GM18511 (cell line): ENCODE results near the gene BCL3.

Experiments
- ATAC-seq: cut with Tn5 transposase; IDR thresholded peaks from one replicate; pipeline ENCODE4 v1.9.1; 2021; ENCODE audit warnings: mild to moderate bottlenecking, moderate library complexity; ENCODE audit not compliant: unreplicated experiment

BCL3 gene

DNA sequence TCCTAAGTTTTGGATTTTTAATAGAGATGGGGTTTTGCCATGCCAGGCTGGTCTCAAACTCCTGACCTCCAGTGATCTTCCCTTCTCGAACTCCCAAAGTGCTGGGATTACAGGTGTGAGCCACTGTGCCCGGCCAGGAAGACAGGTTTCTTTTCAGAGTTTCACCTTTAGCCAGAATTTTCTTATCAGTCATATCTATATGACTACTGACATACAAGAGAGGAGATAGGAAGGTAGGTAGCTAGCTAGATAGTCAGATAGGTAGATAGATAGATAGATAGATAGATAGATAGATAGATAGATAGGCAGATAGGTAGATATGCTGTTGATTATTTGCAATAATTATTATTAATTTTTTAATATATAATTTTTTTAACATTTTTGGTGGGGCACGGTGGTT, 36.8 kb downstream of the BCL3 start:
- ATAC-seq, result no peak

DNA sequence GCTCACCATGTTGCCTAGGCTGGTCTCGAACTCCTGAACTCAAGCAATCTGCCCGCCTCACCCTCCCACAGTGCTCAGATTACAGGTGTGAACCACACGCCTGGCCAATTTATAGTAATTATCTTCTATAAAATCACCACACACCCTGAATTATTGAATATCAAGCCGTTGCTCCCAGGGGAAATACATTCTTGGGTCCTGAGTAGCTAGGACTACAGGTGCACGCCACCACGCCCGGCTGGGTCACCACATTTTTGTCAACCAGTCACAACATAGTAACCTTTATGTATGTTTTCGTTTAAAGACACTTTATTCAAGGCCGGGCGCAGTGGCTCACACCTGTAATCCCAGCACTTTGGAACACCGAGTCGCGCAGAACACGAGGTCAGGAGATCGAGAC, 37.5 kb downstream of the BCL3 start:
- no peak for ATAC-seq

DNA sequence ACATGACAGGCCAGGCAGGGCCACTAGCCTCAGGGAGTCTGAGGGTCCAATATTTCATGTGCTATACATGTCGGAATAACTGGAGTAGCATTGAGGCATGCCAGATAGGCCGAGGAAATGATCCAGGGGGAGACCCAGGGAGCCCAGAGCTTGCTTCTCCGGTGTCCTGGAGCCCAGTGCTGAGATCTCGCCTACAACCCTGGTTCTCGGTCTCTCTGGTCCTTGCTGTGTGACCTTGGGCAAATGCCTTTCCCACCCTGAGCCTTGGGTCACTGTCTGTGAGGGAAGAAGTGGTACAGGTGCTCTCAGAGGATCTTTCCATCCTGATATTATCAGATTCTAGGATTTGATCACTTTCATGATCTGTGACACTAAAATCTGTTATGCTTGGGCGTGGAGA, 40.5 kb downstream of the BCL3 start:
- no peak for ATAC-seq

DNA sequence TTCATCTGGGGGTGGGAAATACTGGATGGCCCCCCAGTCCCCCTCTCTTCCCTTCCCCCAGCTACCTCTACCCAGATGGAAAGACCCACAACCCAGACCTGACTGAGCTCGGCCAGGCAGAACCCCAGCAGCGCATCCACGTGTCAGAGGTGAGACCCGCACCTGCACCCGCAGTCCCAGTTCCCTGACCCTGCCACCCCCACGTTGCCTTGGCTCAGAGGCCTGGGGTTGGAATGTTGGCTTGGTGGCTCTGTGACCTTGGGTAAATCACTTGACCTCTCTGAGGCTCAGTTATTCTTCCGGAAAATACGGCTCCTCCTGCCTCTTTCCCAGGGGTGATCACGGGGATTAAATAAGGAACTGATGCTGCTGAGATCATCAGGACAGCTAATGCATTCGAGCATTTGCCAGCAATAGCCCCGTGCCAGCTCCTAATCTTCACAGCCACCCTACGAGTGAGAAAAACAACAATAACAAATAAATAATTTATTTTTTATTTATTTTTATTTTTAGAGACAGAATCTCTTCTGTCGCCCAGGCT, 41.5 kb downstream of the BCL3 start:
- no peak for ATAC-seq

DNA sequence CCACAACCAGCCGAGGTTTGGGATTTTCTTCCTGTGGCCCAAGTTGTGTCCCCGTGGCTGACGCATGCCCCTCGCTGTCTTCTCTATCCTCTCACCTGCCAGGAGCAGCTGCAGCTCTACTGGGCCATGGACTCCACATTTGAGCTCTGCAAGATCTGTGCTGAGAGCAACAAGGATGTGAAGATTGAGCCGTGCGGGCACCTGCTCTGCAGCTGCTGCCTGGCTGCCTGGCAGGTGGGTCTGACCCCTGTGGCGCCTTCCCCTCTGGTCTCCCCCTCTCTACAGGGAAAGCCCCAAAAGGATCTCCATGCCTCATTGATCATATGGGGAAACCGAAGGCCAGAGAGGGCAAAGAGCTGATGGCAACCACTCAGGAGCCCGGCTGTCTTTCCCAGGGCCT, 43.8 kb downstream of the BCL3 start:
- no peak for ATAC-seq

DNA sequence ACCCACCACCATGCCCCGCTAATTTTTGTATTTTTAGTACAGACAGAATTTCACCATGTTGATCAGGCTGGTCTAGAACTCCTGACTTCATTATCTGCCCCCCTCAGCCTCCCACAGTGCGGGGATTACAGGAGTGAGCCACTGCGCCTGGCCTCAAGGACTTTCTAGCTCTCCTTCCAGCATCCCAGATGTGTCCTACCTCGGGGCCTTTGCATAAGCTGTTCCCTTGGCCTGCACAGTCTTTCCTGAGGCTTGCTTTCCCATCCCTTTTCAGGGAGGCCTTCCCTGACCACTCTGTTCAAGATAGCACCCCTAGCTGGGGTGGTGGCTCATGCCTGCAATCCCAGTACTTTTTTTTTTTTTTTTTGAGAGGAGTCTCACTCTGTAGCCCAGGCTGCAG, 46.1 kb downstream of the BCL3 start:
- no peak for ATAC-seq

DNA sequence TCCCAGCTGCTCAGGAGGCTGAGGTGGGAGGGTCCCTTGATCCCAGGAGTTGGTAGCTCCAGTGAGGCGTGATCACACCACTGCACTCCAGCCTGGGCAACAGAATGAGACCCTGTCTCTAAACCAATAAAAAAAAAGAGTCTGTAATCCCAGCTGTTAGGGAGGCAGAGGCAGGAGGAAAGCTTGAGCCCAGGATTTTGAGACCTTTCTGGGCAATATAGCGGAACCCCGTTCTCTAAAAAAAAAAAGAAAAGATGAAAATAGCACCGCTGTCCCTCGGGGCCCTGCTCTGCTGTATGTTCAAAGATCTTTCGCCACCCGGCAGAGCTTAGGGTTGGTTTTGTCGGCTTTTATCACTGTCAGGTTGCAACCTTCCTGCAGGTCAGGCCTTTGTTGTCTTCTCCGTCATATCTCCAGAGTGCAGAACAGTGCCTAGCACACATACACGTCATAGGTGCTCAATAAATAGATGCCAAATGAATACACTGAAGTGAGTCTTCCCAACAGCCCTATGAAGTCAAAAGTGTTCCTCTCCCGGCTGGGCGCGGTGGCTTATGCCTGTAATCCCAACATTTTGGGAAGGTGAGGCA, 47.0 kb downstream of the BCL3 start:
- ATAC-seq, result no peak

DNA sequence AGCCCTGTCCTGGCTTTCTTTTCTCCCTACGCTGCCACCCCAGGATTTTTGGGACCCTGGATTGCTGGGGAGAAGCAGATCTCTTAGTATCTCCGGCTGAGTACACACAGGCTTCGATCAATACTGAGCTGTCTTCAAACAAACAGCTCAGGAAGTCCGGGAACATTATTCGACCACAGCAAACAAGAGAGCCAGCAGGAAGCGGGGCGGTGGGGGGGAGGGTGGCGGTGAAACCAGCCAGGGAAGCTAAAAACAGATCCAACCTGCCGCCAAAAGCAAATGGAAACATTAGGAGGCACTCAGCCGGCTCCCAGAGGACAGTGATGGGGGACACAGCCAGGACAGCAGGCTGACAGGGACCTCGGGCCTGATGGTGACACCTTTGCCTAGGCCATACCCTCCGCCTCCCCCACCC, 48.2 kb downstream of the BCL3 start:
- no peak for ATAC-seq

DNA sequence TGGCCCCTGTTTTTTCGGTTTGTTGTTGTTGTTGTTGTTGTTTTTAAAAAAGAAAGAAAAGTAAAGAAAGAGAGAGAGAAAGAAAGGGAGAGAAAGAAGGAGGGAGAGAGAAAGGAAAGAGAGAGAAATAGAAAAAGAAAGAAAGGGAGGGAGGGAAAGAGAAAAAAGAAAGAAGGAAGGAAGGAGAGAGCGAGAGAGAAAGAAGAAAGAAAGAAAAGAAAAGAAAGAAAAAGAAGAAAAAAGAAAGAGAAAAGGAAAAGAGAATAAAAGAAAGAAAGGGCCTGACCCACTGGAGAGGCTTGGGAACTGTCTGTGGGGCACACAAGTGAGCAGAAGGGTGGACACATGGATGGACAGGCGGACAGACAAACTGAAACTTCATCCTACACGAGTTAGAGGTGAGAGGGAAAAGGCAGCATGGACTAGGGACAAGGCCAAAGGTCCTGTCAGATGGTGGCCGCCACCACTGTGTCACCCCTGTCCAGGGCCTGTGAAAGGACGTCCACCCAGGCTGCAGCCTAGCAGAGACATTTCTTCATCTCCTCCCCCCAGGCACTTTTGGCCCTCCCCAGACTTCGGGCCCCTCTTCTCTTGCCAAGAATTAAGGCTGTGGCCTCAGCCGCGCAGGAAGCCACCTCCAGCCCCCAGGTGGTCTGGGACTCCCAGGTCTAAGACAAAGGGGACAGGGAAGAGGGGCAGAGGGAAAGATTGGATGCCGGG, 51.3 kb downstream of the BCL3 start:
- ATAC-seq, result no peak

DNA sequence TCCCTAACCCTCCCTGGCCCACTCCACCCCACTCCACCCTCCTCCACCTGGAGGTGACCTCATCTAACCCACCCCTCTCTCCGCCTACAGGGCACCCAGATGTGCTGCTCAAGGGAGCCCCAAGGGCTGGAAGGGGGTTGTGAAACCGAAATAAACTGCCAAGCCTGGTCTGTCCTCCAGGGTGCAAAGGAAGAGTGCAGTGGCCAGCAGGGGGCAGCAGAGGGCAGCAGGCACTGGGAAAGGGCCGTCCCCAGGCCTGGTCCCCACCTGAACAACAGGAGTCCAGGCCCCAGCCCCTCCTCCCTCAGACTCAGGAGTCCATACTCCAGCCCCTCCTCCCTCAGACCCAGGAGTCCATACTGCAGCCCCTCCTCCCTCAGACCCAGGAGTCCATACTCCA, 52.0 kb downstream of the BCL3 start:
- peak; percentile 89 for ATAC-seq

DNA sequence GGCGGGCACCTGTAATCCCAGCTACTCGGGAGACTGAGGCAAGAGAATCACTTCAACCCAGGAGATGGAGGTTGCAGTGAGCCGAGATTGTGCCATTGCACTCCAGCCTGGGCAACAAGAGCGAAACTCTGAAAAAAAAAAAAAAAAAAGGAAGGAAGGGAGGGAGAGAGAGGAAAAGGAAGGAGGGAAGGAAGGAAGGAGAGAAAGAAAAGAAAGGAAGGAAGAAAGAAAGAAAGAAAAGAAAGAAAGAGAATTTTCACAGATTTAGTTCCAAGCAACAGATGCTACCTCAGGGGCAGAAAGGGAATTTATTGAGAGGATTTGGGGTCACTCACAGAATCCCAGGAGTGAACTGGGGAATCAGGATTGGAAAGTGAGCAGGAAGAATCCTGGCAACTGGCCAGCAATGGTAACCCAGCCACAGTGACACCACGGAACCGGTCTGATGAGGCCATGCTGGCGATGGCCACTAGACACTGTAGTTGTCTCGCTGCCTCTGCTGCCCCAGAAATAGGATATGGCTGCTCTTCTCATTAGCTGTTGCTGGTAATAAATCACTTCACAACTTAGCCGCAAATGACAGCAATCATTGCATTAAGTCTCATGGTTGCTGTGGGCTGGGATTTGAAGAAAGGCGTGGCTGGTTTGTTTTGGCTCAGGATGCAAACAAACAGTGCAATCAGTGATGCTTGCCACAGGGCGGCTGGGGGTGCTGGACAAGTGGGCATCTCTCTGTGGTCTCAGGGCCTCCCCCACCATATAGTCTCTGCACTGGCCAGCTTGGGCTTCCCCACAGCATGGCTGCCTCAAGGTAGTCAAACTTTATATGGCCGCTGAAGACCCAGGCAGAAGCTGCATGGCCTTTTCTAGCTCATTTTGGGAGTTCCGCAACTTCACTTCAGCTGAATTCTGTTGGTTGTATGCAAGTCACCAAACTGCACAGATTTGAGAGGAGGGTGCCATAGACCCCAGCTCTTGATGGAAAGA, 55.2 kb downstream of the BCL3 start:
- no peak for ATAC-seq

DNA sequence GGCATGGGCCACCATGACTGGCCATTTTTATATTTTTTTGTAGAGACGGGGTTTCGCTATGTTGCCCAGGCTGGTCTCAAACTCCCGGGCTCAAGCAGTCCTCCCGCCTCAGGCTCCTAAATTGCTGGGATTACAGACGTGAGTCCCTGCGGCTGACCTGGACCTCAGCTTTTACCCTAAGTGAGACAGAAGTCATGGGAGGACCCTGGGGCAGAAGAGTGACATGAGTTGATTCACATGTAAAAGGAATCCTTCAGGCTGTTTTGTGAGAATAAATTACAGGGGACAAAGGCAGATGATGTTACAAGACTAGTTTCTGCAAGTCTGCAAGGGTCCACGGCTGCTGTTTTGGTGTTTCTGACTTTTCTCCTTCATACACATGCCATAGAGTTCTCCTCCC, 57.8 kb downstream of the BCL3 start:
- no peak for ATAC-seq

DNA sequence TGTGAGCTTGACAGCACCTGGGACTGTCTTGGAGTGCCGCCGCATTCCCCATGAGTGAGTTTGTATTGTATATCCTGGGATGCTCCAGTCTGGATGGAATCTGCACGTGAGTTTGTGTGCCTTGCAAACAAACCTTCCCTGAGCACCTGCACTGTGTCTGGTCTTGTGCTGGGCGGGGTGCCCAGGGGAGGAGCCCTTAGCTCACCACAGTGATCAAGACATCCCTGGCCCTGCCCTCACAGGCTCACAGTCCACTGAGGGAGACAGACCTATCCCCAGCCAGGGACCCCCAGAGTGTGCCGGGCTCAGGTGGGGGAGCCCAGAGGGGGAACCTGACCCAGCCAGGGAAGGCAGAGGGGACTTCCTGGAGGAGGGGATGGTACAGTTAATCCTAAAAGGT, 58.7 kb downstream of the BCL3 start:
- no peak for ATAC-seq

DNA sequence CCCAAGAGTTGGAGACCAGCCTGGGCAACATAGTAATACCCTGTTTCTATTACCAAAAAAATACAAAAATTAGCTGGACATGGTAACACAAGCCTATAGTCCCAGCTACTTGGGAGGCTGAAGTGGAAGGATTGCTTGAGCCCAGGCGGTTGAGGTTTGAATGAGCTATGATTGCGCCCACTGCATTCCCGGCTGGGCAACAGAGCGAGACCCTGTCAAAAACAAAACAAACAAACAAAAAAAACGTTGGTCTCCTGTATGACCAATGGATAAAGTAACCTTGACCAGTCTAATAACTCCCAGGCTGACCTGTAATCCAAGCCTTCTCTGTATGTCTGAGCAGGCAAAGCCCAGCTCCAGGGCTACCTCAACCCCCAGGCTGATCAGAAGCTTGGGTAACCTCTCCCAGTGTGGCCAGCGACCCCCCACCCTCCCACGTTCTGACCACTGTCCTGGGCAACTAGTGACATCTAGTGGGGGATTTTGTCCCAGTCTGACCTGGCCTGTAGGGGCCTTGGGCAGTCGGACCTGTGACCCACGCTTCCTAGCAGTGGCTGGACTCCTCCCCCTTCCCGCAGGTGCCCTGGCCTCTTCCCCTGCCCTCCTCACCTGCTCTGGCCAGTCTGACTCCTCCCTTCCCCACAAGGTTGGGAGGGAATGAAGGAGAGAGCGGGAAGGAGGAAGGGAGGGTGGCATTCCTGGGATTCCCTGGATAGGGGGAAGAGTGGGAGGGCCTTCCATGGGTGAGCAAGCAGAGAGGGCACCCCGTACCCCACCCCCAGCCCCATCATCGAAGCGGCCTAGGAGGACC, 59.3 kb downstream of the BCL3 start:
- no peak for ATAC-seq

DNA sequence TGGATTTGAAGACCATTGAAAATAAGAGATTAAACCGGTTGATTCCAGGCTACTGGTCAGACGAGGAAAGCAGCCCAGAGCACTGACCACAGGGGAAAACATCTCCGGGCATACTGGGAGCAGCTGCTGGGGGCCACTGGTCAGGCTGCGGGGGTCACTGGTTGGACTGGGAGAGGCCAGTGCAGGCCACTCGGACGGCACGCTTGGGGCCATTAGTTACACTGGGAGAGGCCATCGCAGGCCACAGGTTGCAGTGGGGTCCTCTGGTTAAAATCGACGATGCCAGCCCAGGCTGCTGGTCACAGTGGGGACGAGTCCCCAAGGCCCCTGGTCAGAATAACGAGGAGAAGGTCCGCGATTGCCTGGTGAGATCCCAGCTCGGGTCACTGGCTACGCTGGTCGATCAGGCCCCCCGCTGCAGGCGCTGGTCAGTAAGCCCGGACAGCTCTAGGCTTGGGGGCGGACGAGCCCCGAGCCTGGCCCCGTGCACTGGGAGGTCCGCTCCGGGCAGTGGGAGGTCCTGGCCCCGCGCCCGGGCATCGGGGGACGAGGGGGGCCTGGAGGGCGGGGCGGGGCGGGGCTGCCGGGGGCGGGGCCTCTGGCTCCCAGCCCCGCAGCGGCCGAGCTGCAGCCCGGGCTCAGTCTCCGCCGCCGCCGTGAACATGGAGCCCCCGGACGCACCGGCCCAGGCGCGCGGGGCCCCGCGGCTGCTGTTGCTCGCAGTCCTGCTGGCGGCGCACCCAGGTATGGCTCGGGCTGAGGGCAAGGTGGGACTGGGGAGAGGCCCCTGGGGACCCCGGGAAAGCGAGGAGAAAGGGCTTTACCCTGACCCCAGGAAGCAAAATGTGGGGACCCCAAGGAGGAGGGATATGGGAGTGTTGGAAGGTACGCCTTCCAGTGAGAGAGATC, 60.2 kb downstream of the BCL3 start, which contains the start of gene BCAM:
Gene BCAM (plus strand): TSS at position 641 of the 909 bp plus-strand sequence. CDS start 22 bp downstream, at position 663.
- no peak for ATAC-seq
